Osteoblast (primary cell): ENCODE measurements around the gene AUH. TPM values are rescaled to one million over a fixed set of nuclear protein-coding genes. Genes with fewer than 3 reads are reported as not detected.

Source experiments
- DNase-seq: peaks from one replicate; pipeline ENCODE4 v3.0.0; 2011; ENCODE audit warnings: low spot score, mixed read lengths; ENCODE audit not compliant: insufficient read length; ENCODE audit errors: missing footprints
- H2AFZ ChIP-seq: 2 replicates; pipeline ENCODE4 v1.6.0; 2011; ENCODE audit warnings: mild to moderate bottlenecking, low read length
- H3K27ac ChIP-seq: 2 replicates; pipeline ENCODE4 v1.5.1; 2011; ENCODE audit warnings: mild to moderate bottlenecking, low read depth, low read length, moderate library complexity
- H3K27me3 ChIP-seq: 2 replicates; pipeline ENCODE4 v1.6.0; 2012; ENCODE audit warnings: mild to moderate bottlenecking, control low read depth, inconsistent platforms, low read length, moderate library complexity; ENCODE audit not compliant: insufficient read depth
- H3K36me3 ChIP-seq: 2 replicates; pipeline ENCODE4 v1.5.1; 2011; ENCODE audit warnings: mild to moderate bottlenecking, low read length, control low read depth, moderate library complexity; ENCODE audit not compliant: insufficient read depth
- H3K4me1 ChIP-seq: 2 replicates; pipeline ENCODE4 v1.5.1; 2011; ENCODE audit warnings: mild to moderate bottlenecking, low read length, control low read depth, moderate library complexity; ENCODE audit not compliant: insufficient read depth
- H3K4me2 ChIP-seq: 2 replicates; pipeline ENCODE4 v1.6.0; 2011; ENCODE audit warnings: mild to moderate bottlenecking, low read length; ENCODE audit not compliant: insufficient read depth
- H3K4me3 ChIP-seq: fragments of 200-600 bp; sonication (generic); 3 replicates; pipeline ENCODE4 v1.5.1; 2012; ENCODE audit warnings: mild to moderate bottlenecking, low read length, inconsistent platforms; ENCODE audit not compliant: insufficient read depth
- H3K79me2 ChIP-seq: 2 replicates; pipeline ENCODE4 v1.6.0; 2012; ENCODE audit warnings: mild to moderate bottlenecking, low read length, control low read depth, inconsistent platforms; ENCODE audit not compliant: insufficient read depth
- H3K9me3 ChIP-seq: 2 replicates; pipeline ENCODE4 v1.5.1; 2011; ENCODE audit warnings: low read depth, low read length, control low read depth
- H4K20me1 ChIP-seq: 2 replicates; pipeline ENCODE4 v1.6.0; 2012; ENCODE audit warnings: mild to moderate bottlenecking, low read length, control low read depth; ENCODE audit not compliant: insufficient read depth
- CTCF ChIP-seq: IDR thresholded peaks from 2 replicates; pipeline ENCODE4 v1.5.1; 2011; ENCODE audit warnings: mild to moderate bottlenecking, low read depth, low read length, moderate library complexity; ENCODE audit errors: extremely low read depth
- total RNA-seq: library from RNA; depleted of rRNA; stranded (reverse); fragments of >200 nt; gene quantifications from 2 replicates; pipeline ENCODE4 v1.2.3, GENCODE V29; 2012

AUH gene
- total RNA-seq, 1 donor, result 17.0 TPM

- Histone ChIP-seq H3K27me3 (no peaks in the 10 kb centered on the region), H3K79me2 (no peaks in the 10 kb centered on the region), H3K27ac (no peak overlapping the region), H3K9me3 (no peaks in the 10 kb centered on the region), H2AFZ (no peak overlapping the region), H4K20me1 (no peaks in the 10 kb centered on the region), H3K36me3 (peaks cover 2% of the 10 kb centered on the region), H3K4me1 (no peaks in the 10 kb centered on the region), H3K4me2 (no peak overlapping the region), H3K4me3 (no peak overlapping the region)
- no peak for DNase-seq
- TF ChIP-seq CTCF, result no peak
Measured at GRCh38 chr9:91315191-91315590, 46.5 kb downstream of the AUH start.

- Histone ChIP-seq H3K4me2 (no peak overlapping the region), H3K27ac (no peak overlapping the region), H3K9me3 (no peaks in the 10 kb centered on the region), H3K4me3 (no peak overlapping the region), H3K79me2 (no peaks in the 10 kb centered on the region), H3K36me3 (peaks cover 10% of the 10 kb centered on the region), H4K20me1 (no peaks in the 10 kb centered on the region), H2AFZ (no peak overlapping the region), H3K4me1 (no peaks in the 10 kb centered on the region), H3K27me3 (no peaks in the 10 kb centered on the region)
- no peak for TF ChIP-seq CTCF
- DNase-seq, result no peak
Measured at GRCh38 chr9:91312717-91313325, 48.9 kb downstream of the AUH start.

- no peaks in the 10 kb centered on the region for H3K27me3 ChIP-seq
- no peaks in the 10 kb centered on the region for H3K79me2 ChIP-seq
- H4K20me1 ChIP-seq, result no peaks in the 10 kb centered on the region
- peaks cover 10% of the 10 kb centered on the region for H3K36me3 ChIP-seq
- H3K27ac ChIP-seq, result no peak overlapping the region
- no peak overlapping the region for H3K4me3 ChIP-seq
- no peaks in the 10 kb centered on the region for H3K4me1 ChIP-seq
- no peak for TF ChIP-seq CTCF
- DNase-seq, result no peak
- H2AFZ ChIP-seq, result no peak overlapping the region
- H3K9me3 ChIP-seq, result no peaks in the 10 kb centered on the region
- no peak overlapping the region for H3K4me2 ChIP-seq
Measured at GRCh38 chr9:91310037-91310436, 51.7 kb downstream of the AUH start.

GRCh38 chr9:91308191-91308590 lies 53.5 kb downstream of the AUH start:
- Histone ChIP-seq H2AFZ (no peak overlapping the region), H3K27ac (no peak overlapping the region), H3K9me3 (no peaks in the 10 kb centered on the region), H3K4me2 (no peak overlapping the region), H3K4me1 (peaks cover 9% of the 10 kb centered on the region), H3K36me3 (peaks cover 10% of the 10 kb centered on the region), H3K4me3 (no peak overlapping the region), H3K27me3 (no peaks in the 10 kb centered on the region), H3K79me2 (no peaks in the 10 kb centered on the region), H4K20me1 (no peaks in the 10 kb centered on the region)
- DNase-seq, result no peak
- TF ChIP-seq CTCF, result no peak
